Left hindlimb (tissue), 1 donor: ENCODE data around the gene GOLM1.
A peak's percentile ranks its signal among the peaks of the same experiment; 100 is the strongest.
"Not testable (repeated sequence)": the region's sequence is repeated elsewhere in the genome, so short reads cannot be mapped to it uniquely, and the experiment has no call there.

ENCODE experiments used
- DNase-seq: peaks from one replicate; pipeline ENCODE4 v3.0.0-alpha.2; 2018

GOLM1 gene, protein sequence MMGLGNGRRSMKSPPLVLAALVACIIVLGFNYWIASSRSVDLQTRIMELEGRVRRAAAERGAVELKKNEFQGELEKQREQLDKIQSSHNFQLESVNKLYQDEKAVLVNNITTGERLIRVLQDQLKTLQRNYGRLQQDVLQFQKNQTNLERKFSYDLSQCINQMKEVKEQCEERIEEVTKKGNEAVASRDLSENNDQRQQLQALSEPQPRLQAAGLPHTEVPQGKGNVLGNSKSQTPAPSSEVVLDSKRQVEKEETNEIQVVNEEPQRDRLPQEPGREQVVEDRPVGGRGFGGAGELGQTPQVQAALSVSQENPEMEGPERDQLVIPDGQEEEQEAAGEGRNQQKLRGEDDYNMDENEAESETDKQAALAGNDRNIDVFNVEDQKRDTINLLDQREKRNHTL

DNA sequence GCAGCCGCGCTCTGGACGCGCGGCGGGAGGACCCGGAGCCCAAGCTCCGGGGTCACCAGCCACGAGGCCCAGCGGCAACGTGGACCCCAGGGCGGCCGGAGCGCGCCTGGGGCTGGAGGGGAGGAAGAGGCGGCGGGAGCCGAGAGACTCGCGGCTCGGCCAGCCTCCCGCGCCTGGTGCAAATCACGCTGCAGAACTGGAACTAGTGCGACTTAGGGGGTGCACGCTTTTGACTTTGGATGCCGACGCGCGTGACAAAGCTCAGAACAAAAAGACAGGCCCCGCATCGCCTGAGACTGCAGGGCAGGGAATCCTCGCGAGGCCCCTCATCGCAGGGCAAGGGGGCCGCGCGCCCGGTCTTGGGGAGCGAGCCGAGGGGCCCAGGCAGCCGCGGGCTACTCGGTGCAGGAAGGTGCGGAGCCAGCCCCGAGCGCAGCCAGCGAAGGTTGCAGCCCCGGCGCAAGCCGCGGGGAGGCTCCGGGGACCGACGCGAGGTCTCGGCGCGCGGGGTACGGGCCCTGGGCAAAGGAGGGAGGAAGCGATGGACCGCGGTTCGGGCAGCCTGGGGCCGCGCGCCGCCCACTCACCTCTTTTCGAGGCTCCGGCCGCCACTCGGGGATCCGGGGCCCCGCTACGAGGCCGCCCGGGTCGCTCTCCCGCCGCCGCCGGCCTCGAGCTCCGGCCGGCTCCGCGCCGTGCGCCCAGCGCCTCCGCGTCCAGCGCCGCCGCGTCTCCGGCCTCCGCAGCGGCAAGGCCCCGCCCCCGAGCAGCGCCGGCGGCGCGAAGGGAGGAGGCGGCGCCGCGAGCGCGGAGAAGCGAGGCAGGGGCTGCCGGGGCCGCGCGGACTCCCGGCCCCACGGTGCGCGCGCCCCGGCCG is at the start of gene GOLM1:
GOLM1 (minus strand) TSS at position 735 of the 877 bp plus-strand sequence. CDS start 20,238 bp downstream, outside the sequence.
- peak; percentile 74 for DNase-seq

DNA sequence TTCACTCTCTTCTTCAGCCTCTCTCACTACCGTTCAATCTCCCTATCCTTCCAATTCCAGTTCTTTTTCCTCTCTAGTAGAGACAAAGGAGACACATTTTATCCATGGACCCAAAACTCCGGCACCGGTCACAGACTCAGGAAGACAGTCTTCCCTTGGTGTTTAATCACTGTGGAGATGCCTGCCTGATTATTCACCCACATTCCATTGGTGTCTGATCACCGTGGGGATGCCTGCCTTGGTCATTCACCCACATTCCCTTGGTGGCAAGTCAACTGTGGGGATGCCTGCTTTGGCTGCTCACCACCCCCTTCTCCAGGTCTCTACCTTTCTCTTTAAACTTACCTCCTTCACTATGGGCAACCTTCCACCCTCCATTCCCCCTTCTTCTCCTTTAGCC is 47.3 kb upstream of the GOLM1 start:
- DNase-seq: not testable (repeated sequence)

DNA sequence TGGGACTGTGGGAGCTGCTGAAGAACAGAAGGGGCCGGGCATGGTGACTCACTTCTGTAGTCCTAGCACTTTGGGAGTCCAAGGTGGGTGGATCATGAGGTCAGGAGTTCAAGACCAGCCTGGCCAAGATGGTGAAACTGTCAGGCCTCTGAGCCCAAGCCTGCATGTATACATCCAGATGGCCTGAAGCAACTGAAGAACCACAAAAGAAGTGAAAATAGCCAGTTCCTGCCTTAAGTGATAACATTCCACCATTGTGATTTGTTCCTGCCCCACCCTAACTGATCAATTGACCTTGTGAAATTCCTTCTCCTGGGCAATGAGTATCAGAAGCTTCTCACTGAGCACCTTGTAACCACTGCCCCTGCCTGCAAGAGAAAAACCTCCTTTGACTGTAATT is 46.6 kb upstream of the GOLM1 start:
- DNase-seq: not testable (repeated sequence)

DNA sequence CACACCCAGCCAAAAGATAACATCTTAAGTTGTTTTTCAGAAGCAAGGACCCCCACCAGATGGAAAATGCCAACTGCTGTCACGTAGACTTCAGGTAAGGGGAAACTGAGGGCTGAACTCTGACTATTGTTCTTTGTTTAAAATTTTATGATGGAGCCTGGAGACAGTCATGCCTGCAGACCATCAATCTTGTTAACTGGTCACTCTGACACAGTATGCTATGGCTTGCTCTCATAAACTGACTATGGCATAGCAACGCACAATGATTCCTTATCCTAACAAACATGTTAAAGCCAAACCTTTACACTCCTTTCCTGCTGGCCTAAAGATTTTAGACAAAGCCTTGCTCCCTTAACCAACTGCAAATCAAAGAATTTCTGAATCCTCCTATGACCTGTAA is 43.6 kb upstream of the GOLM1 start:
- no peak for DNase-seq

DNA sequence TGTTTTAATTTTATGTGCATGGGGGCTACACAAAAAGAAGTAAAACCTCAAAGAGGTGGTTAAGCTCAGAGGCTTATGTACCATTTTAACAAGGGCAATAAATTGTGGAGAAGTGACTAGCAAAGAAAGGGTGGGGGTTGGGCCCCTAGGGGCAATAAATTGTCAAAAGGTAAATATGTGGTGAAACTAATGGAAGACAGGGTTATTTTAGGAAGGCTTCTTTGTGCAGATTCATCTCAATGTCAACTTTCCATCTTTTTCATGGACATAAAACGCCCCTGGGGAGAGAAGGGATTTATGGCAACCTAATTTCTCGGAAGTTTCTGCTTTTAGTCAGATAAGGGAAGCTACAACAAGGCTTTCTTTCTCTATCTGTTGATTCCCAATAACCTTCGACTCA is 42.5 kb upstream of the GOLM1 start:
- DNase-seq: no peak

DNA sequence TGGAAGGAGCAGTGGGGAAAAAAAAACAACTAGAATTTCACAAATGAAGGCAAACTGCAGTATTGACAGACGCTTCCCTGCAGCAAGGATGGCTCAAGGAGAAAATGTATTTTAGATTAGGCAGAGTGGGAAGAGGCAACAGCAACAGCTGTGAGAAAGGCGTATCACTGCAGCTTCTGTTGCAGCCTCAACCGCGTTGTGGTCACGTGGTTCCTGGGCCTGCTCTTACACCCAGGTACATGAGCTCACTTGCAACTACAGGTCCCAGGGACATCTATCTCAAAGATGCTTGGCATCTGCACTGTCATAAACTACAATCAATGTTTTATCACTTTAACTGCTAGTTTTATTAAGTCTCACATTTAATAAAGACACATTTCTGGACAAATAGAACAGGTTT is 36.0 kb upstream of the GOLM1 start:
- no peak for DNase-seq

DNA sequence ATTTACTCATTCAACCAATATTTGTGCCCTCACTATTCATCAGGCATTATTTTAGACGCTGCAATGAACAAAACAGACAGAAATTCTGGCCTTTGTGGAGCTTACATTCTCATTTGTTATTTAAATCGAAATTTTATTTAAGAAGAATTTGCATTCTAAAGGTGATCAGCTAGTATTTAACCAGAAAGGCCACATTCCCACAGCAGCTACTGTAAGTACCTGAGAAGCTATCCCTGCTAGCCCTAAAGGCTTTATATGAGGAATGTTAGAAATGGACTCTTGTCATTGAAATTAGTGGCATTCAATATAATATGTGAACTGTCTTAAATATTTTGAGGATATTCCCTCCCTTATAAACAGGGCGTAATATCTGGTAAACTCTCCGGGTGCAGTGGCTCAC is 35.0 kb upstream of the GOLM1 start:
- DNase-seq: no peak

DNA sequence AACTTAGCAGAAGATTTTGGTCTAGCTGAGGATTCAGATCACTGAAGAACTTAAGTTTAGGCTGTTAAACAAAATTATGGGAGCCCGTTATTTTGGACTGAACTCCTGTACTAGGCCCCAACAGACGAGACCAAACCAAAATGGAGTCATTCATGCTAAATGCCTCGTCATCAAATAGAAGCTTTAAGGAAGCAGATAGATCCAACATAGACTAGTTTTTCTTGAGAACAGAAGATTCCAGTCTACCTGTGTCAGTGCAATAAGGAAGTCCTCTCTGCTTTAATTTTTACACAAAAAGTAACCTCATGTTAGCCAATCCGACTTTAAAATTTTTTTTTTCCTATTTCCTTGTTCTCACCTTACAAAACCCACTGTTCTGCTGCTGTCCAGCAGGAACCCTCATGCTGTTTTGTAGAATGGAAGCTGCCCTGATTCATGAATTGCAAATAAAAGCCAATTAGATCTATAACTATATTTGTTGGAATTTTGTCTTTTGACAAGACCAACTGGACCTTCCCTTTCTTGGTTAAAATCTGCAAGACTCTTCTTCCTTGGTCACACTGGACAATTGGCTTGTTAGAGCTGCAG is 29.0 kb upstream of the GOLM1 start:
- DNase-seq: no peak

DNA sequence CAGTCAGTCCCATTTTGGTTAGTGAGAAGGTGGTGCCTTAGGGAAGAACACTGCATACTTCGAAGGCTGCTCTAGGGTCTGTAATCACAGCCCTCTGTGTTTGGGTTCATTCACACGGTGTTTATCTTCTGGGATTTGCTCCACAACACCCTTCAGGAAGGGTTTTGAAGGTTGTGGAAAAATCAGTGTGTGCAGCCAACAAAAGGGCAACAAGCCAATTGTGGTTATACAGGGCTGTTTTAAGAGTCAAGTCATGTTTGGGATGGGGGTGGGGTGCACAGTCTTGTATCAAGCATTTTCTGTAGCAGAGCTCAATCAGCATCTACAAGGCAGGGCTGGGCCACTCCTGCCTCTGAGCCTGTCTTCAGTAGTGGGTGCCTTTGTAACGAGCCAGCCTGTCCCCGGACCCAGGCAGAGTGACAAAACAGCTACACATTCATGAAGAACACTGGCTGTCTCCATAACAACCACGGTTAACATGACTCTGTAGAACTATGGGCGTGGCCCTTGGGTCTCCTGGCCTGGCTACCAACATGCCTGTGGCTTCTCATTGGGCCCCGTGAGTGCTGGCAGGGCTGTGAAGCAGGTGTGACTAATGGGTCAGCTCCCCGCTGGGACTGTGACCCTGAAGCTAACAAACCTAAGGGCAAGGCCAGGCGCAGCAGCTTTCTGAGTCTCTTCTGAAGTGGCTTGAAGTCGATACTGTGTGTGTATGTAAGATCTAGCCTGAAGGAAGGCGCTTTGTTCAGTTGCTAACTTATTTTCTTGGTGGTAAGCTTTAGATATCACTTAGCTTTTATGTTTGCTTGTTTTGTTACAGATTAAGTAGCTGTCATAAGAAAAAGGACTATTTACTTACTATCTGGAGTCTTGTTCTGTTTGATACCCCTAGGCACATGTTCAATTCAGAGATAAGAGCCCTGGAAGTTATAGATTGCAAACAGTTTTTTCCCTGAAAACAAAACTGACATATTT is 27.9 kb upstream of the GOLM1 start:
- DNase-seq: peak; percentile 61

DNA sequence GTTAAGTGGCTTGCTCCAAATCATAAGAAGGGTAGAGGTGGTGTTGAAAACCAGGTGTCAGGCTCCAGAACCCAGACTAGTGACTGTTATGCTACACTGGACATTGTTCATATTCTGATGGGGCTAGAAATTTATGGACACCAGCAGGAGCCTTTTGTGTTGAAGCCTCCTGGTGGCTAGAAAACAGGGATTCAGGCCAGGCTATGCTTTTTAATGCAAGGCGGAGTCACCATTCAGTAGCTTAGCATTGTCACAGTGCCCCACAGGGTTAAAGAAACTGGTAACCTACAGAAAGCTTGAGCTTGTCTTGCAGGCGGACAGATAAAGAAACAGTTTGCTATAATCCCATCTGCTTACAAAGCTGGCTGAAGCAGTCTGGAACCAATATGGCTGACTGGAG is 23.0 kb upstream of the GOLM1 start:
- no peak for DNase-seq

DNA sequence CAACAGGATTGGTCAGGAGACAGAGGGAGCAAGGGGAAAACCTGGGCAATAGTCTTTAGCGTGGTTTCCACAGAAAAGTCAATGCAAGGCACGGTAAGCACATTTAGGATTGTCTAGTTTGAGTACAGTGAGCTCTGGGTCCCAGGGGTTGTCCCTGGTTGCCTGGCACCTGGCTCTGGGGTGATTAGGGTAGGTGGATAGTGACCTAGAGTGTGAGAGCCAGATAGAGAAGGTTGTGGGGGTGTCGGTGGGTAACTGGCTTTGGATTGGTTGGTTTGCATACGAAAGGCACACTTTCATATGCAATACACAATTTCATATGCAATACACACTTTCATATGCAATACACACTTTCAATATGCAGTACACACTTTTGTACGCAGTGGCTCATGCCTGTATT is 20.1 kb upstream of the GOLM1 start:
- DNase-seq: no peak

DNA sequence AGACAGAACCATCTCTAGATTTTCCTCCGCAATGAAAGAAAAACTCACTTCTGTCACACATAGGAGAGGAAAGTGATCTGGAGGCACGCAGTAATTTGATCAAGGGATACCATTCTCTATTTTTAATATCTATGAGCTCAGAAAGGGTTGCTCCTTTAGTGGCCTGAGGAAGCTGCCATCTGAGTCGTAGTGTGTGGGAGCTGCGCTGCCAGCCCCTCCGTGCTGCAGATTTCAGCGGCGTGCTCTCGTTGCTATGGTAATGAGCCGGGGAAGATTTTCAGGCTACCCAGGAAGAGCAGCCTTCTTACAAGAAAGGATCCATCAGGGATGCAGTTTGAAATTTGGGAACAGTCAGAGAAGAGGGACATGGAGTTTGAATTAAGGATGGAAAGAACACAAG is 17.1 kb upstream of the GOLM1 start:
- DNase-seq: no peak

DNA sequence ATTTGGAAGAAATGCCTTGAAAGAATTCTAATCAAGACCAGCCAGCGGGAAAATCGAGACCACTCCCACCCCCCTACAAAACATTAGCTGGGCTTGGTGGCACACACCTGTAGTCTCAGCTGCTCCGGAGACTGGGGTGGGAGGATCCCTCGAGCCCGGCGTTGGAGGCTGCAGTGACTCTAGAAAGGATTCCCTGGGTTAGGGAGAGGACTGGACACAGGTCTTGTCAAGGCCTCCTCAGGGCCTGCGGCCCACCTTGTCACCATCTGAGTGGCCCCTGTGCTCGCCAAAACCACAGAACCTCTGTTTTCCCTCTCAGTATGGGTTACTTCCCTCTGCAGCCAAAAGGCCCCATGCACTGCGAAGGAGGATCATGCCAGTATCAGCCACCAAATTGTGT is 16.5 kb upstream of the GOLM1 start:
- no peak for DNase-seq

DNA sequence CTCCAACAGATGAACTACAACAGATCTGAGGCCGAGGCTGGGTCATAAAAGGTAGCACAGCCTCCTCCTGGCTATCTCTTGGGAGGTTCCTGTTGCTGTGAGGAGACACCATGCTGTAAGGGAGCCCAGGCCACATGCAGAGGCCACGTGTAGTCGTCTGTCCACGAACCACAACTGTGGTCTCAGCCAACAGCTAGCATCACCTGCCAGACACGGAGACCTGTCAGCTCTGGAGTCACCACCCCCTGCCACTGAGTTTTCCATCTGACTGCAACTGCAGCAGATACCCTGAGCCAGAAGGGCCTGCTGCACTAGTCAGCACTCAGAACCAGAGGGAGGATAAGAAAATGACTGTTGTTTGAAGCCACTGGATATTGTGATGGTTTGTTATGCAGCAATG is 12.7 kb upstream of the GOLM1 start:
- DNase-seq: no peak

DNA sequence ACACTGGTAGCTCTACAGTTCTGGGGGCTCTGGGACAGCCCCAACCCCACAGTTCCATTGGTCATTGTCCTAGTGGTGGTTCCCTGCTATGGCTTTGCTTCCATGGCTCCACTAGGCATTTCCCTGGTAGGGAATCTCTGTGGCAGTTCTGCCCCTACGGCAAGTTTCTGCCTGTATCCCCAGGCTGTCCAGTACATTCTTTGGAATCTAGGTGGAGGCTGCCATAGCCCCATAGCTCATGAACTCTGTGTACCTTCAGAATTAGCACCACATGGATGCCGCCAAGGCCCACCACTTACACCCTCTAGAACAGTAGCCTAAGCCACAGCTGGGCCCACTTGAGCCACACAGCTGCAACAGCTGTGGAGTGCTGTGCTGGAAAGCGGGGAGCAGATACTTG is 3.3 kb upstream of the GOLM1 start:
- DNase-seq: no peak

DNA sequence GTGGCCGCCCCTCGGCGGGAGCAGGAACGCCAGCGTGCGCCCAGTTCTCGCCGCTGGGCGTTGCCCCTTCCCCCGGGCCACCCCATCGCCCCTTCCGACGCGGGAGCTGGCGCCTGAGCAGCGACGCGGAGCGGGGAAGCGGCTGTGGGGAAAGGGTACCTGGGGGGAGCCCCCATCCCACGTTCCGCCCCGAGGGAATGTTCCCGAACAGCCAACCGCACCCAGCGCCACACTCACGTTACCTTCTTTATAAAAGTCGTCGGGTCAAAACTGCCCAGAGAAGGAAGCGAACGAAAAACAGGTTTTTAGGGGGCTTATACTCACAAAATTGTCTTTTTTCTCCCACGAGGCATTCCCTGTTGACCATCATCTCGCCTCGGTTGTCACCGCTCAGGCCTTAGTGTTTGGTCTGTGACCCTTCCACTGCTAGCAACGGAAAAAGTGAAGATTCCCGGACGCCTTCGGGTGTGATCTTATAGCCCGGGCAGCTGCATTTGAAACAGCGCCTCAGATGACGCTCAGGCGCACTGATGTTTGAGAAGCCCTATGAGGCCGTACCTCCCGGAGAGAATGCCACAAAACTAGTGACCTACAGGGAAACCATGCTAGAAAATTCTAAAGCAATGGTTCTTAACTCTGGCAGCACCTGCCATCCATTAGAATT is 475 bp upstream of the GOLM1 start:
- DNase-seq: peak; percentile 71

DNA sequence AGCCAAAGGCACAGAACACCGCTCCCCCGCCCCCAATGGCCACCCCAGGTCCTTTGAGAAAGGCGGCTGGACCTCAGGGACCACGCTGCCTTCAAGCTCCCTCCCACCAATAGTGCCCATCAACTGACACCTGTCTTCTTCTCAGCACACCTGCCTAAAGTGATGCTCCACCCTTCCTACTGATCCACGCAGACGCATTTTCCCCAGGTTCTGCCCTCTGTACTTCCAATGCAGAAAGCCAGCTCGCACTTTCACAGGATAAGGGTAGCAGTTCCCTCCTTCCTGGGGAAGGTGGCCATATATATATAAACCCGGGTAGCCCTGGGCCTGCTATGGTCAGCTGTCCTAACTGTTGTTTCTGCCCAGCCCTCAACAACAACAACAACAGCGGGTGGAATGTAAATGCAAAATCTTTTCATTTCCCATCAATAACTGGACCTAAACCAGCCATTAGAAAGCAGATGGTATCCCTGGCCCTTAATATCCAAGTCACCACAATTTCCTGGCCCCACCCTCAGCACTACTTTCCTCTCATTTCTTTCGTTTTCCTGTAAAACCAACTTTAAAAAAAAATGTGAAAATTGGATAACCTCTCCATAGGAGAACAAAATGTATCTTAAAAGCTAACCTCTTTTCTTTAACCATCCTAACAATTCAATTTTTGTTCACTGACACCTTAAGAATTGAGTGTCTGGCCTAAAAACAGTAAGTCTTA is 1.7 kb downstream of the GOLM1 start:
- DNase-seq: no peak

DNA sequence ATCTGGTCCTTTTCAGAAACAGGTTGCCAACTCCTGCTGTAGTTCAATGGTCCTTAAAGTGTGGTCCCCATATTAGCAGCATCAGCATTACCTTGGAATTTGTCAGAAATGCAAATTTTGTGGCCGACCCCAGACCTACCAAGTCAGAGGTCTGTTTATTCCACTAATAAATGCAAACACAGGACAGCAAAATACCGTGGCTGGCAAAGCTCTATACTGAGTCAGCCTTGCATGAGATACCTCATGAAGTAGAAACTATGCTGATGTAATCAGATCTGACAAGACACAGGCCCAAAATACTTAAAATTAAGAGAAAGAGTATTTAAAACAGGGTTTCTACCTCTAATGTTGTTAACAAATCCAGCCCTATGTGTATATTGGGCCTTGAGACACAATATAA is 3.0 kb downstream of the GOLM1 start:
- DNase-seq: no peak

DNA sequence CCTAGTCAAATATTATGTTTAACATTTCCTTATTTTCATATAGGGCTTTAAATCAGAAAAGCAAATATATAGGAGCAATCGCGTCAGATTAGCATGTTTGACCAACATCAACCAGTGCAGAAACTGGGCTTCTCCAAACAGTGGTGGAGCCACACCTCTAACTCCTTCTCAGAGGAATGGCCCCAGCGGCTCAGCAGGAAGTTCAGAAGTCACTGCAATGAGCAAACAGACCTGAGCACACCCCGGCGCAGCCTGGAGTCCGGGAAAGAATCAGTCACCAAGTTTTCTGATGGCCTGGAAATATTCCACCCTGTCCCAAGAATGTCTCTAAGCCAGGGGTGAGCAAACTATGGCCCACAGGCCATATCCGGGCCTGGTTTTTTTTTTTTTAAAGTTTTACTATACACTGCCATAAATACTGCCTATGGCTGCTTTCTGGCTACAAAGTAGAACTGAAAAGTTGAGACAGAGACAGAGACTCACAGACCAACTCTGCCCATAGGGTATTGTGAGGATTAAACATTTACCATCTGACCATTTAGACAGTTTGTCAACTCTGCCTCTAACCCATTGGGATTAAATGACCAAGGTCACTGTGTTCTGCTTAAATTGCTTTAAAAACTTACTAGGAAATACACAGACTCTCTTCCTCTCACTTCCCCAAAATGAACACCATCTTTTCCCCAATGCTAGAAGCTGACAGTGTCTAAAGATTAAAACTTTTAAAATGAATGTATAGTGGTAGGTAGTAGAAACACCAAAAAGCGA is 5.4 kb downstream of the GOLM1 start:
- no peak for DNase-seq

DNA sequence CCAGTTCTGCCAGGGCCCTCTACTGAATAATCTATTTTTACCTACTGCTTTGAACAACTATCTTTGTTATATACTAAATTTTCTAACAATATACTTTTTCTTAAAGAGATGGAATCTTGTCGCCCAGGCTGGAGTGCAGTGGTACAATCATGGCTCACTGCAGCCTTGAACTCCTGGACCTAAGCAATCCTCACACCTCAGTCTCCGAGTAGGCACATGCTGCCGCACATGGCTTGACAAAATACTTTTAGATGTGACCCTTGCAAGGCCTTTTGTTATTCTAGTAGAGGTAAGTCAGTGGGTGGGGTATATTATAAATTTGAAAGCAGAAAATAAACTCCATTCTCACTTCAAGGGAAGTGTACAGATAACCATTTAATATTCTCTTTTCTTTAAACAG is 7.9 kb downstream of the GOLM1 start:
- no peak for DNase-seq
